AG09319 (cell line): ENCODE results near the gene RPL12.

Experiments
- DNase-seq: peaks from one replicate; pipeline ENCODE4 v3.0.0-alpha.2; 2010; ENCODE audit warnings: low read depth; ENCODE audit errors: extremely low read depth
- TF ChIP-seq, protein P1 (sequence below): IDR thresholded peaks from 2 replicates; pipeline ENCODE4 v1.5.1; 2011; ENCODE audit warnings: low read depth, mild to moderate bottlenecking, inconsistent platforms, low read length, moderate library complexity

The RPL12 gene

DNA sequence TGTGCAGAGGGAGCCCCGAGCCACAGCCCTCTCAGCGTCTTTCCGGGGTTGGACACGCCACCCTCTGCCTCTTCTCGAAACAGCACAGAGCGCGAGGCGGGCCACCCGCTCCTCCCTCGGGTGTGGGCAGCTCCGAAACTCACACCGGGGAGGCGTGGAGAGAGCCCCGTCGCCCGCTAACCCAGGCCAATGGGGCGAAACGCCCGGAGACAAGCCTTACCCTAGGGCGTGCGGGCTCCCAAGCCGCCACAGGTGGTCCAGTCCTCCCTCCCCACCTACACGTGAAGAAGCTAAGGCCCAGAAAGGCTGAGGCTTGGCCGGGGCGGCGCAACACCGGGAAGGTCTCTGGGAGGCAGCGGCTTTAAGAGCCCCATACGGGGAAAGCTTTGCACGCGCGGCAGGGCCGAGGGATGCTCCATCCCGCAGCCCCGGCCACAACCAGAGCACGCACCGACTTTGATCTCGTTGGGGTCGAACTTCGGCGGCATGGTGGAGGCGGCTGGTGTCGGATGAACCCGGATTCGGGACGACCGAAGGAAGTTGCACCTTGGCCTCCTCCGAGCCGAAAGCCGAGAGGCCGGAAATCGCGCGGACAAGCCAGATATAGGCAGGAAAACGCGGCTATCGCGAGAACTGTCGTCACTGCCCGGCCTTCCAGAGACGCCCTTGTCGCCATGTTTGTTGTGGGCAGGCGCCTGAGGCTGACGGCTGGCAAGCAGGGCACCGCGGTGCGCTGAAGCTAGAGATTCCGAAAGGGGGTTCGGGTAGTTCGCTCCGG is at the start of gene RPL12, which contains the start of gene LRSAM1:
RPL12 (minus strand) TSS at position 577 of the 778 bp plus-strand sequence; CDS start at position 488, 89 bp downstream.
LRSAM1 (plus strand) TSS at position 681 of the 778 bp plus-strand sequence. CDS start 3,018 bp downstream, outside the sequence.
- DNase-seq, result peak; percentile 90
- TF ChIP-seq, protein P1, sequence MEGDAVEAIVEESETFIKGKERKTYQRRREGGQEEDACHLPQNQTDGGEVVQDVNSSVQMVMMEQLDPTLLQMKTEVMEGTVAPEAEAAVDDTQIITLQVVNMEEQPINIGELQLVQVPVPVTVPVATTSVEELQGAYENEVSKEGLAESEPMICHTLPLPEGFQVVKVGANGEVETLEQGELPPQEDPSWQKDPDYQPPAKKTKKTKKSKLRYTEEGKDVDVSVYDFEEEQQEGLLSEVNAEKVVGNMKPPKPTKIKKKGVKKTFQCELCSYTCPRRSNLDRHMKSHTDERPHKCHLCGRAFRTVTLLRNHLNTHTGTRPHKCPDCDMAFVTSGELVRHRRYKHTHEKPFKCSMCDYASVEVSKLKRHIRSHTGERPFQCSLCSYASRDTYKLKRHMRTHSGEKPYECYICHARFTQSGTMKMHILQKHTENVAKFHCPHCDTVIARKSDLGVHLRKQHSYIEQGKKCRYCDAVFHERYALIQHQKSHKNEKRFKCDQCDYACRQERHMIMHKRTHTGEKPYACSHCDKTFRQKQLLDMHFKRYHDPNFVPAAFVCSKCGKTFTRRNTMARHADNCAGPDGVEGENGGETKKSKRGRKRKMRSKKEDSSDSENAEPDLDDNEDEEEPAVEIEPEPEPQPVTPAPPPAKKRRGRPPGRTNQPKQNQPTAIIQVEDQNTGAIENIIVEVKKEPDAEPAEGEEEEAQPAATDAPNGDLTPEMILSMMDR, result no peak; the same call in none of the 2 replicates

DNA sequence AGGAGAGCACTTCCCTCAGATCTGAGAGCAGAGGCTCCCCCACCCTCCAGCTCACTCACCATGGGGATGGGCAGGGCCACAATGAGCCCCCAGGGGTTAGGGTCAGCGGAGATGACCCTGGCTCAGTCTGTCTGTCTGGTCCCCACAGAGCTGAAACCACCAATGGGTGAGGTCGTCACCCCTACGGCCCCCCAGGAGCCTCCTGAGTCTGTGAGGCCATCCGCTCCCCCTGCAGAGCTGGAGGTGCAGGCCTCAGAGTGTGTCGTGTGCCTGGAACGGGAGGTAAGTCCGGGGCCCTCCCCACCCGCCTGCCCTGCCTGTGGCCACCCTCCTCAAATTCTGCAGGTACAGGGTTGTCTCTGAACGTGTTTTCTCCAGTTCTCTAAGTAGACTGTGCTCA is 49.7 kb upstream of the RPL12 start:
- TF ChIP-seq, protein P1, result no peak

DNA sequence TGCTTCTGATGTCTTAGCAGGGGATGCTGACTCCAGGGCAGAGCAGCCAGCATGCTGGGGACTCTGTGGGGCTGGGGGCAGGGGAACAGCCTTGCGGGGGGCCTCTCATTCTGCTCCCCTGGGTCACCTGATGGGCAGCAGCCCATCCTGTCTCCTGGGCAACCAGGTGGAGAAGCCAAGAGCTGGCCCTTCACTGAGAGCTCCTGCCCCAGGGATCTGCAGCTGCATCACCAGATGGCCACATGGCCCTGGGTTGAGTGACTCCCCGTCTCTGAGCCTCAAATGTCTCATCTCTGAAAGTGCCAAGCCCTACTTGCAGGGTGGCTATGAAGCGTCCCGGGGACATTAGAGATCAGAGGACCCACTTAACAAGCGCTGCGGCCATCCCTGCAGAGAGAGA is 49.2 kb upstream of the RPL12 start:
- no peak for DNase-seq
- TF ChIP-seq, protein P1, result no peak

More for the DNA sequence above, 49.7 kb upstream of the RPL12 start:
- DNase-seq, result no peak

DNA sequence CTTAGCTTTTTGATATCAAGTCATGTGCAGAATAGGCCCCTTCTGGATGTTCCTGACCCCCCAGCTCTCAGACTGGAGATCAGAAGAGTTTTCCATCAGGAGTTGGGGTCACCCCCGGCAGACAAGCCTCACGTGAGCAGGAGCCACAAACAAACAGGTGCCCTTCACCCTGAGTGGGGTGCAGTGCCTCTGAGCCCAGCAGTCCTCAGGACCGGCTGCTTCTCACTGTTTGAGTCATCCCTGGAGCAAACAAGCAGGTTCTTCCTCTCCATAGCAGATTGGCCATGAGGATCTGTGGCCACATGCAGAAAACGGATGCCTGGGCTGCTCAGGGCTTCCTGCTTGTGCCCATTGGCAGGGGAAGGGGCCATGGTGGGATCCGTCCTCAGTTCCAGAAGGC is 47.1 kb upstream of the RPL12 start:
- DNase-seq, result no peak
- TF ChIP-seq, protein P1, result no peak

DNA sequence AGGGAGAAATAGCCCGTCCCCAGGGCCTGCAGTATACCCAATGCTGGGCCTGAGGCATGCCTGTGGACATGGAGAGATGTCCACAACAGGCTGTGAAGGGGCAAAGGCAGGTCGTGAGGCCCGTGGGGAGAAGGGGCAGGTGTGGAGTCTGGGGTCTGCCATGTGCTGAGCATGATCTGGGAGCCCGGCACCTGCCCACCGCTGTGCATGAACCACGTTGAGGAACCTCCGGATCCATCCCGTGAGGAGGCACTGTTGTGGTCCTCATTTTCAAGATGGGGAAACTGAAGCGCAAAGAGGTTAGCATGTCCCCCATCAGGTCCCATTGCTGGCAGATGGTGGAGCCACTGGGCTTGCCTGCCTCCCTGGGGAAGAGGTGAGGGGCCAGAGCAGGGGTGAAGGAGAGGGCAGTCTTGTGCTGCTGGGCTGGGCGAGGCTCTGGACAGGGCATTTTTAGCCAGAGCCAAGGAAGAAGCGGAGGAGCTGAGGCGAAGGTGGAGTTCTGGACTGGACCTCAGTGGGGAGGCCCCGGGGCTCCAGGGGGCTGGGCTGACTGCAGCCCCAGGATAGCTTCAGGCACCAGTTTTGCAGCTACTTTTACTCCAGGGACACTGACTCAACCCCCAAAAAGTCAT is 46.6 kb upstream of the RPL12 start:
- TF ChIP-seq, protein P1, result no peak
- no peak for DNase-seq

DNA sequence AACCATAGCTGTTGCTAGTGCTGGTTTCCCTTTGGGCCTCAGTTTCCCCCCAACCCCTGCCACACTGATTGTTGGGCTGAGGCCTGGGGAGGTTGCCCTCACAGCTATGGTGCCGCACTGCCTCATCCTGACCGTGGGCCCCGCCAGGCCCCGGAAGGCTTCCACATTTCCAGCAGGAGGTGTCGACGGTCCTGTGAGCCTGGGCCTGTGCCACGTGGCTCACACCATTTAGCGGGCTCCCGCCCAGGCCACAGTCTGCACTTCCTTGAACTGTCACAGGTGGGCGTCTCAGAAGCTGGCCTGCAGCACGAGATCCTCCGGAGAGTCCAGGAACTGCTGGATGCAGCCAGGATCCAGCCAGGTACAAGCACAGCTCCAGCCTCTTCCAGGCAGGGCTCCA is 45.8 kb upstream of the RPL12 start:
- DNase-seq, result no peak
- TF ChIP-seq, protein P1, result no peak
